ENCODE results near the gene C1orf105. TPM values are rescaled to one million over a fixed set of nuclear protein-coding genes. Genes with fewer than 3 reads are reported as not detected.

C1orf105 gene
- total and polyA plus RNA-seq, 10 of the 15 experiments (the other 5 are each of a cell fraction or from before 2014, with no cell fraction given) = not detected

- CTCF ChIA-PET = interaction anchor here (0.7 to 7.0 kb wide), 5 partner anchors 8 to 380 kb away, joined by 3 to 64 read pairs (median 9); no protein-coding TSS in a partner anchor
- no peak overlapping the region for H2AFZ ChIP-seq (ENCODE audit: control insufficient read depth, low read depth, low read length)
Measured at GRCh38 chr1:172382406-172382805, 38.1 kb upstream of the C1orf105 start.

More at GRCh38 chr1:172382406-172382805, 38.1 kb upstream of the C1orf105 start:
- ATAC-seq (no peak), DNase-seq (ENCODE audit: low read depth, low spot score) (no peak), FAIRE-seq (no peak)
- no peak for TF ChIP-seq ZZZ3 (IDR thresholded peaks at IDR 0.05; ENCODE audit: control insufficient read depth, insufficient read length, low read depth)
- no peak for TF ChIP-seq CBFB (IDR thresholded peaks at IDR 0.05; ENCODE audit: low read depth)
- no peak for TF ChIP-seq CEBPB (IDR thresholded peaks at IDR 0.05; ENCODE audit: borderline replicate concordance in 1 of 2, low read depth in 2 of 2, low read length in 2 of 2)
- TF ChIP-seq NR2C1 (IDR thresholded peaks at IDR 0.05) = no peak
- no peak for TF ChIP-seq ETV6 (conservative IDR thresholded peaks at IDR 0.05 in 1 of 2, IDR thresholded peaks at IDR 0.05 in 1 of 2; ENCODE audit: borderline replicate concordance in 1 of 2, low read depth in 1 of 2)
- TF ChIP-seq JUND (IDR thresholded peaks at IDR 0.05; ENCODE audit: low read depth, low read length) = no peak
- no peak for TF ChIP-seq KLF5 (IDR thresholded peaks at IDR 0.05; ENCODE audit: partially characterized antibody)
- TF ChIP-seq NFIC (IDR thresholded peaks at IDR 0.05; ENCODE audit: low read depth, low read length) = no peak
- TF ChIP-seq FOXK2 (IDR thresholded peaks at IDR 0.05) = no peak
- TF ChIP-seq ZNF622 (IDR thresholded peaks at IDR 0.05) = no peak
- TF ChIP-seq CEBPZ (IDR thresholded peaks at IDR 0.05; ENCODE audit: low read depth, low read length) = no peak
- no peak for TF ChIP-seq TBL1XR1 (IDR thresholded peaks at IDR 0.05; ENCODE audit: low read depth, low read length)
- TF ChIP-seq ZNF217 (IDR thresholded peaks at IDR 0.05) = no peak
- no peak for TF ChIP-seq HCFC1 (IDR thresholded peaks at IDR 0.05; ENCODE audit: low read length)
- no peak for TF ChIP-seq PKNOX1 (IDR thresholded peaks at IDR 0.05)
- SMC1A ChIA-PET (ENCODE audit: uncharacterized antibody, unreplicated experiment) = interaction anchor here (0.8 to 16.9 kb wide), 9 partner anchors 13 to 379 kb away, joined by 3 to 345 read pairs (median 3); no protein-coding TSS in a partner anchor
- H4K20me1 ChIP-seq (ENCODE audit: control insufficient read depth, insufficient read depth) = no peaks in the 10 kb centered on the region
- no peak overlapping the region for H3K9ac ChIP-seq (ENCODE audit: control insufficient read depth, insufficient read depth, low read length)
- H3K27ac ChIP-seq (ENCODE audit: control insufficient read depth, insufficient read depth) = peak overlapping the region; percentile 93
- RAD21 ChIA-PET (ENCODE audit: unreplicated experiment) = interaction anchor here (0.9 to 3.6 kb wide), 8 partner anchors 9 to 265 kb away, joined by 3 to 75 read pairs (median 28); no protein-coding TSS in a partner anchor
- no peak overlapping the region for H3K4me2 ChIP-seq (ENCODE audit: control insufficient read depth, insufficient read depth)
- H3K36me3 ChIP-seq (ENCODE audit: control insufficient read depth in 2 of 2, insufficient read depth in 2 of 2, low read length in 1 of 2) = no peaks in the 10 kb centered on the region
- peaks cover 4% of the 10 kb centered on the region; the same call in 1 of the 3 replicates for H3K9me3 ChIP-seq (replicated peaks; ENCODE audit: control insufficient read depth, insufficient read depth, low read length)
- in situ Hi-C loops (cut with MboI) (no loop called here), intact Hi-C loops (cut with micrococcal nuclease; ENCODE audit: unreplicated experiment) (no loop called here)
- WGBS (ENCODE audit: insufficient coverage, insufficient replicate concordance, low lambda C conversion rate, missing lambda C conversion rate) = 36% methylated on average over 1 of the region's 1 CpG
- POLR2A ChIA-PET = interaction anchor here (1.0 to 2.8 kb wide), 5 partner anchors 8 to 27 kb away, joined by 4 to 42 read pairs (median 32); no protein-coding TSS in a partner anchor
- peaks cover 16% of the 10 kb centered on the region for H3K4me1 ChIP-seq (ENCODE audit: control insufficient read depth, insufficient read depth, low read length)
- no peak overlapping the region for H3K4me3 ChIP-seq
- BruUV-seq (replicated peaks) = no TSS peak
- H3K27me3 ChIP-seq (replicated peaks in 1 of 2; ENCODE audit: control insufficient read depth in 2 of 2, insufficient read depth in 2 of 2, low read length in 1 of 2) = no peaks in the 10 kb centered on the region
- no peaks in the 10 kb centered on the region for H3K79me2 ChIP-seq (ENCODE audit: control insufficient read depth, insufficient read depth, low read length)

Data from GM12878 (cell line).